ENCODE results near the gene CACNA2D3. TPM values are rescaled to one million over a fixed set of nuclear protein-coding genes. Genes with fewer than 3 reads are reported as not detected.

The CACNA2D3 gene
- total RNA-seq, 1 experiment from 2014 or later: 0.59 TPM

GRCh38 chr3:54228806-54229205 is 106.5 kb downstream of the CACNA2D3 start:
- H2AFZ ChIP-seq: no peak overlapping the region
- TF ChIP-seq CTCF (conservative IDR thresholded peaks at IDR 0.05) (no peak), EZH2 (IDR thresholded peaks at IDR 0.05; ENCODE audit: low read depth) (no peak)
- ChIA-PET POLR2A (ENCODE audit: unreplicated experiment) (no interaction called here), CTCF (no interaction called here)
- no peak overlapping the region for H3K4me3 ChIP-seq
- intact Hi-C loops (cut with micrococcal nuclease; ENCODE audit: unreplicated experiment): no loop called here
- no peaks in the 10 kb centered on the region for H3K9me3 ChIP-seq (ENCODE audit: insufficient read depth, low read depth)
- H3K27me3 ChIP-seq (ENCODE audit: insufficient read depth, low read depth): peaks cover 28% of the 10 kb centered on the region
- H3K9me2 ChIP-seq (ENCODE audit: insufficient read depth): no peaks in the 10 kb centered on the region
- H3K36me3 ChIP-seq (ENCODE audit: low read depth): no peaks in the 10 kb centered on the region
- no peaks in the 10 kb centered on the region for H3K4me1 ChIP-seq (replicated peaks; ENCODE audit: insufficient read depth)
- no peak overlapping the region for H3K27ac ChIP-seq
- no peaks in the 10 kb centered on the region for H4K20me1 ChIP-seq (ENCODE audit: insufficient read depth)
- no peak overlapping the region for H3K4me2 ChIP-seq
- BruUV-seq (replicated peaks): no TSS peak
- H3F3A ChIP-seq (ENCODE audit: insufficient read depth, low read depth): no peaks in the 10 kb centered on the region
- no peaks in the 10 kb centered on the region for H3K79me2 ChIP-seq (ENCODE audit: low read depth)
- no peak for DNase-seq

- intact Hi-C loops (cut with micrococcal nuclease; ENCODE audit: unreplicated experiment): no loop called here
- Histone ChIP-seq H3K27me3 (ENCODE audit: insufficient read depth, low read depth) (peaks cover 16% of the 10 kb centered on the region; the same call in 1 of the 2 replicates), H3K79me2 (ENCODE audit: low read depth) (no peaks in the 10 kb centered on the region), H3F3A (ENCODE audit: insufficient read depth, low read depth) (no peaks in the 10 kb centered on the region), H4K20me1 (ENCODE audit: insufficient read depth) (no peaks in the 10 kb centered on the region), H3K4me2 (no peak overlapping the region), H3K4me1 (replicated peaks; ENCODE audit: insufficient read depth) (no peaks in the 10 kb centered on the region), H3K36me3 (ENCODE audit: low read depth) (no peaks in the 10 kb centered on the region), H3K4me3 (no peak overlapping the region), H2AFZ (no peak overlapping the region), H3K9me3 (ENCODE audit: insufficient read depth, low read depth) (no peaks in the 10 kb centered on the region), H3K9me2 (ENCODE audit: insufficient read depth) (no peaks in the 10 kb centered on the region), H3K27ac (no peak overlapping the region)
- POLR2A ChIA-PET (ENCODE audit: unreplicated experiment): no interaction called here
- TF ChIP-seq CTCF (conservative IDR thresholded peaks at IDR 0.05): no peak
- no peak for TF ChIP-seq EZH2 (IDR thresholded peaks at IDR 0.05; ENCODE audit: low read depth)
- CTCF ChIA-PET: no interaction called here
- DNase-seq: no peak
- BruUV-seq (replicated peaks): no TSS peak
Measured at GRCh38 chr3:54232618-54233017, 110.3 kb downstream of the CACNA2D3 start.

GRCh38 chr3:54235998-54236397 is 113.6 kb downstream of the CACNA2D3 start:
- Histone ChIP-seq H3K4me1 (replicated peaks; ENCODE audit: insufficient read depth) (no peaks in the 10 kb centered on the region), H2AFZ (no peak overlapping the region), H3K9me3 (ENCODE audit: insufficient read depth, low read depth) (no peaks in the 10 kb centered on the region), H3K27ac (no peak overlapping the region), H3K36me3 (ENCODE audit: low read depth) (no peaks in the 10 kb centered on the region), H3K27me3 (ENCODE audit: insufficient read depth, low read depth) (peaks cover 3% of the 10 kb centered on the region; the same call in 1 of the 2 replicates), H3K4me2 (no peak overlapping the region), H3K9me2 (ENCODE audit: insufficient read depth) (no peaks in the 10 kb centered on the region), H3K79me2 (ENCODE audit: low read depth) (no peaks in the 10 kb centered on the region), H3K4me3 (no peak overlapping the region), H4K20me1 (ENCODE audit: insufficient read depth) (no peaks in the 10 kb centered on the region), H3F3A (ENCODE audit: insufficient read depth, low read depth) (no peaks in the 10 kb centered on the region)
- intact Hi-C loops (cut with micrococcal nuclease; ENCODE audit: unreplicated experiment): no loop called here
- BruUV-seq (replicated peaks): no TSS peak
- TF ChIP-seq EZH2 (IDR thresholded peaks at IDR 0.05; ENCODE audit: low read depth) (no peak), CTCF (conservative IDR thresholded peaks at IDR 0.05) (no peak)
- POLR2A ChIA-PET (ENCODE audit: unreplicated experiment): no interaction called here
- CTCF ChIA-PET: no interaction called here
- DNase-seq: no peak

Measured in PC-9 (cell line).